Spleen (tissue), 11 donors: ENCODE results near the gene ABTB1. TPM values are rescaled to one million over a fixed set of nuclear protein-coding genes. Genes with fewer than 3 reads are reported as not detected.

Experiments
- DNase-seq: peaks from one replicate; pipeline ENCODE4 v3.0.0-alpha.2; 2020
- H3K27ac ChIP-seq, 8 donors: fragments of 200-600 bp; sonication (generic) in 7 of 8; 1 replicate in 4 of 8; 2 replicates in 4 of 8; pipeline versions ENCODE4 v1.5.0 to v1.8.0; 2016 to 2021; ENCODE audit warnings: inconsistent platforms in 4 of 8, mild to moderate bottlenecking in 4 of 8, moderate library complexity in 1 of 8
- H3K27me3 ChIP-seq, 7 donors: fragments of 200-600 bp; sonication (generic) in 6 of 7; replicated peaks in 1 of 7; 1 replicate in 4 of 7; 2 replicates in 3 of 7; pipeline versions ENCODE4 v1.5.0 to v1.8.0; 2016 to 2021; ENCODE audit warnings: inconsistent platforms in 3 of 7, mild to moderate bottlenecking in 1 of 7
- H3K36me3 ChIP-seq, 6 donors: fragments of 200-600 bp; sonication (generic) in 5 of 6; 1 replicate in 4 of 6; 2 replicates in 2 of 6; pipeline versions ENCODE4 v1.5.0 to v1.8.0; 2016 to 2021; ENCODE audit warnings: inconsistent platforms in 2 of 6
- H3K4me1 ChIP-seq, 6 donors: fragments of 200-600 bp; sonication (generic) in 5 of 6; 1 replicate in 3 of 6; 2 replicates in 3 of 6; pipeline versions ENCODE4 v1.5.0 to v1.8.0; 2016 to 2021; ENCODE audit warnings: inconsistent platforms in 3 of 6
- H3K4me3 ChIP-seq, 8 donors: fragments of 200-600 bp; sonication (generic) in 7 of 8; 1 replicate in 4 of 8; 2 replicates in 4 of 8; pipeline versions ENCODE4 v1.5.0 to v1.8.0; 2016 to 2021; ENCODE audit warnings: inconsistent platforms in 4 of 8, mild to moderate bottlenecking in 4 of 8, moderate library complexity in 2 of 8
- H3K9me3 ChIP-seq, 8 donors: fragments of 200-600 bp; sonication (generic) in 7 of 8; 1 replicate in 4 of 8; 2 replicates in 4 of 8; pipeline versions ENCODE4 v1.5.0 to v1.8.0; 2016 to 2021; ENCODE audit warnings: inconsistent platforms in 4 of 8
- POLR2A ChIP-seq, 3 donors: fragments of 450-650 bp; IDR thresholded peaks; one replicate each; pipeline ENCODE4 v1.5.1; 2017; ENCODE audit warnings: antibody characterized with exemption in 3 of 3, mild to moderate bottlenecking in 1 of 3
- POLR2AphosphoS5 ChIP-seq, 3 donors: sonication (generic); formaldehyde crosslinking; IDR thresholded peaks; one replicate each; pipeline ENCODE4 v1.5.1; 2017; ENCODE audit warnings: antibody characterized with exemption in 3 of 3
- WGBS, 5 donors: extraction: QIAGEN DNeasy Blood & Tissue Kit in 3 of 5; methylation state at CpG; one replicate each; pipeline versions ENCODE4 v1.1.5 to v1.1.7; 2013 to 2018; 5-methylcytosine and 5-hydroxymethylcytosine counted together
- intact Hi-C: fragments of 100-400 bp; cut with DNase I; formaldehyde crosslinking; loops from one replicate; pipeline ENCODE4 v1.15.0; 2023; ENCODE audit warnings: low total_unique reads
- polyA plus RNA-seq, 3 donors: library from polyadenylated mRNA; stranded (reverse); fragments of 200-250 nt; gene quantifications; one replicate each; pipeline ENCODE4 v1.2.1, GENCODE V29; 2013
- total RNA-seq, 7 donors: library from RNA; depleted of rRNA in 3 of 7; stranded (reverse); fragments of >200 nt in 3 of 7; fragmentation: NEBNext Ultra II Directional in 4 of 7; extraction: Animal tissue kit (Norgen Biotek cat#: 25700) in 4 of 7; gene quantifications; one replicate each; pipeline versions ENCODE4 v1.1.0 to v1.2.1, GENCODE V29; 2016 to 2021
- TF ChIP-seq, protein P1 (sequence below), 11 experiments: fragments of 200-600 bp in 7 of 11; fragments of 450-650 bp in 4 of 11; sonication (generic) in 4 of 11; IDR thresholded peaks in 8 of 11; conservative IDR thresholded peaks in 3 of 11; 1 replicate in 7 of 11; 2 replicates in 4 of 11; pipeline versions ENCODE4 v1.4.0 to v1.8.0; 2016 to 2021; ENCODE audit warnings: antibody characterized with exemption in 11 of 11, inconsistent platforms in 4 of 11, mild to moderate bottlenecking in 1 of 11
- donor health status: healthy with polysubstance abuse.
- donor health status: DM: no; HTN: no; CAD: no; lungs with moderate emphysema.
- donor health status: DM: no; HTN: no; CAD: no.
- donor health status: Bipolar disorder and iron deficiency.
- donor health status: healthy.
- donor health status: DM: no; HTN: no; CAD: no.
- donor health status: DM: yes; HTN: yes; CAD: no.

Gene ABTB1
- total and polyA plus RNA-seq, 10 donors = 57.9 to 172 (median 145) TPM

DNA sequence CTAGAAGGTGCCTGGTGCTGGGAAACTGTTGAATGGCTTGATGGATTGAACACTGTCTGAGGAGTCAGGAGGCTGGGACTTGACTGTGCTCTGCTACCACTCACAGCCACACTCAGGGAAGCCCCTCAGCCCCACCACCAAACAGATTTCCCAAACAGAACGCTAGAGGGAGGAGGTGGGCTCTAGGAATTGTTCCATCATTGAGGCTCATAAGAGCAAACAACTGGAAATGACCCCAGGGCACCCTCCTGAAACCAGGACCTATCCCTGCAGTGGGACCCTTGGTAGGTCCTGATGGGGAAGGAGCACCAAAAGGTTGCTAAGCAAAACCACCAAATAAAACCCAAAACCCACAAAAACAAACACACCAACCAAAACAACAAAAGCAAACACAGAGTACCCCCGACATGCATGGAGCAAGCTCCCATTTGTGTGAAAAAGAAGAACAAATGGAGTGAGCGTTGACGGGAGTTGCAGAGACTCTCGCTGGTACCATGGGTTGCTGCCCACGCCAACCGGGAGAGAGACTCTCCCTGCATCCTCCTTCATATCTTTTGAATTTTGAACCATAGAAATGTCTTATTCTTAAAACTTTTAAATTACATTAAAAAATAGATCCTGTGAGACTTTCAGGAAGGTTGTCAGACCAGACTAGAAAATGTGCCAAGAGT, 45.6 kb downstream of the ABTB1 start:
- Histone ChIP-seq H3K4me1 (peaks cover 3 to 55% (median 23%) of the 10 kb centered on the region in 6 donors), H3K9me3 (no peaks in the 10 kb centered on the region), H3K4me3 (no peak overlapping the region), H3K27ac (no peak overlapping the region), H3K36me3 (peaks cover 0 to 41% (median 0%) of the 10 kb centered on the region in 6 donors), H3K27me3 (no peaks in the 10 kb centered on the region)
- intact Hi-C loops = no loop called here
- no peak for DNase-seq
- TF ChIP-seq POLR2A (IDR thresholded peaks at IDR 0.05) (no peak), POLR2AphosphoS5 (IDR thresholded peaks at IDR 0.05) (no peak)
- TF ChIP-seq, protein P1, sequence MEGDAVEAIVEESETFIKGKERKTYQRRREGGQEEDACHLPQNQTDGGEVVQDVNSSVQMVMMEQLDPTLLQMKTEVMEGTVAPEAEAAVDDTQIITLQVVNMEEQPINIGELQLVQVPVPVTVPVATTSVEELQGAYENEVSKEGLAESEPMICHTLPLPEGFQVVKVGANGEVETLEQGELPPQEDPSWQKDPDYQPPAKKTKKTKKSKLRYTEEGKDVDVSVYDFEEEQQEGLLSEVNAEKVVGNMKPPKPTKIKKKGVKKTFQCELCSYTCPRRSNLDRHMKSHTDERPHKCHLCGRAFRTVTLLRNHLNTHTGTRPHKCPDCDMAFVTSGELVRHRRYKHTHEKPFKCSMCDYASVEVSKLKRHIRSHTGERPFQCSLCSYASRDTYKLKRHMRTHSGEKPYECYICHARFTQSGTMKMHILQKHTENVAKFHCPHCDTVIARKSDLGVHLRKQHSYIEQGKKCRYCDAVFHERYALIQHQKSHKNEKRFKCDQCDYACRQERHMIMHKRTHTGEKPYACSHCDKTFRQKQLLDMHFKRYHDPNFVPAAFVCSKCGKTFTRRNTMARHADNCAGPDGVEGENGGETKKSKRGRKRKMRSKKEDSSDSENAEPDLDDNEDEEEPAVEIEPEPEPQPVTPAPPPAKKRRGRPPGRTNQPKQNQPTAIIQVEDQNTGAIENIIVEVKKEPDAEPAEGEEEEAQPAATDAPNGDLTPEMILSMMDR (IDR thresholded peaks at IDR 0.05 in 8 of 11, conservative IDR thresholded peaks at IDR 0.05 in 3 of 11) = no peak
- WGBS, 5 donors = 89 to 92% (median 91%) methylated on average over 7 of the region's 7 CpGs

DNA sequence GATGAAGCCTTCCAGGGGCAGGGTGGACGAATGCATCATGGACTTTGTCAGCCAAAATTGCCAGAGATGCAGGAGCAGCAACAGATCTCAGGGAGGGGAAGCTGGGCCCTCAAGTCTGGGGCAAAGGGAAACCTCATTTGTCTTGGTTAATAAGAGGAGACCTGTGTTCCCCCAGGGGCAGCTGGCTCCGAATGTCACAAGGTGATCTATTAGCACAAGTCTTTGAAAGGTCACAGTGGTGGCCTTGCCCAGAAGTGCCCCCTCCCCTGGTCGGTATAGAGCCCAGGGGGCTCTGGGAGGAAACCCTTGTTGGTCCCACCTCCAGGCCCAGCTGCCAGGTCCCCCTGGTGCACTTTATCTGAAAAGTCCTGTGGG, 46.2 kb downstream of the ABTB1 start:
- no peaks in the 10 kb centered on the region for H3K27me3 ChIP-seq
- no peak overlapping the region for H3K4me3 ChIP-seq
- H3K36me3 ChIP-seq = peaks cover 0 to 41% (median 0%) of the 10 kb centered on the region in 6 donors
- peaks cover 3 to 50% (median 21%) of the 10 kb centered on the region in 6 donors for H3K4me1 ChIP-seq
- H3K9me3 ChIP-seq = no peaks in the 10 kb centered on the region
- peak; percentile 47 for DNase-seq
- no peak overlapping the region for H3K27ac ChIP-seq
- 52 to 81% (median 68%) methylated on average over 2 to 3 of the region's 3 CpGs for WGBS, 5 donors
- TF ChIP-seq POLR2AphosphoS5 (IDR thresholded peaks at IDR 0.05) = no peak
- no peak for TF ChIP-seq POLR2A (IDR thresholded peaks at IDR 0.05)
- TF ChIP-seq, protein P1 (IDR thresholded peaks at IDR 0.05 in 8 of 11, conservative IDR thresholded peaks at IDR 0.05 in 3 of 11) = no peak
- intact Hi-C loops = no loop called here

GRCh38 chr3:127719369-127719768, 46.6 kb downstream of the ABTB1 start:
- H3K27ac ChIP-seq = no peak overlapping the region
- 88 to 98% (median 95%) methylated on average over 8 of the region's 8 CpGs for WGBS, 5 donors
- DNase-seq = peak; percentile 40
- no peaks in the 10 kb centered on the region for H3K27me3 ChIP-seq
- H3K9me3 ChIP-seq = no peaks in the 10 kb centered on the region
- H3K4me3 ChIP-seq = no peak overlapping the region
- peaks cover 3 to 45% (median 19%) of the 10 kb centered on the region in 6 donors for H3K4me1 ChIP-seq
- TF ChIP-seq, protein P1 (IDR thresholded peaks at IDR 0.05 in 8 of 11, conservative IDR thresholded peaks at IDR 0.05 in 3 of 11) = no peak
- TF ChIP-seq POLR2AphosphoS5 (IDR thresholded peaks at IDR 0.05) (no peak), POLR2A (IDR thresholded peaks at IDR 0.05) (no peak)
- intact Hi-C loops = no loop called here
- peaks cover 0 to 41% (median 0%) of the 10 kb centered on the region in 6 donors for H3K36me3 ChIP-seq

- Histone ChIP-seq H3K4me1 (peaks cover 0 to 36% (median 16%) of the 10 kb centered on the region in 6 donors), H3K36me3 (peaks cover 0 to 40% (median 0%) of the 10 kb centered on the region in 6 donors), H3K4me3 (no peak overlapping the region), H3K27ac (no peak overlapping the region), H3K27me3 (no peaks in the 10 kb centered on the region), H3K9me3 (no peaks in the 10 kb centered on the region)
- DNase-seq = peak; percentile 40
- intact Hi-C loops = no loop called here
- whole genome bisulfite sequencing, 5 donors = 82 to 96% (median 95%) methylated on average over 12 to 15 of the region's 15 CpGs
- TF ChIP-seq POLR2AphosphoS5 (IDR thresholded peaks at IDR 0.05) = no peak
- TF ChIP-seq, protein P1 (IDR thresholded peaks at IDR 0.05 in 8 of 11, conservative IDR thresholded peaks at IDR 0.05 in 3 of 11) = no peak
- TF ChIP-seq POLR2A (IDR thresholded peaks at IDR 0.05) = no peak
Measured at GRCh38 chr3:127720161-127720823, 47.5 kb downstream of the ABTB1 start.
